CD14-positive monocyte (primary cell): ENCODE results near the gene REEP1. TPM values are rescaled to one million over a fixed set of nuclear protein-coding genes. Genes with fewer than 3 reads are reported as not detected.

ENCODE experiments used
- DNase-seq, 3 donors: peaks; one replicate each; pipeline ENCODE4 v3.0.0-alpha.2; 2011 to 2022
- H2AFZ ChIP-seq: 2 replicates; pipeline ENCODE4 v1.6.0; 2012; ENCODE audit warnings: mild to moderate bottlenecking, low read depth, low read length, inconsistent platforms; ENCODE audit not compliant: insufficient read depth, poor library complexity, severe bottlenecking
- H3K27ac ChIP-seq, 2 donors: 1 replicate in 1 of 2; 2 replicates in 1 of 2; pipeline ENCODE4 v1.5.1; 2012 to 2013; ENCODE audit warnings: low read length in 2 of 2, control low read depth in 1 of 2, inconsistent platforms in 1 of 2, low read depth in 1 of 2, mild to moderate bottlenecking in 1 of 2
- H3K27me3 ChIP-seq, 2 donors: one replicate each; pipeline versions ENCODE4 v1.6.0 to v1.6.1; 2011 to 2013; ENCODE audit warnings: low read length in 2 of 2; ENCODE audit not compliant: control insufficient read depth in 2 of 2, insufficient read depth in 2 of 2
- H3K36me3 ChIP-seq, 2 donors: replicated peaks in 1 of 2; 1 replicate in 1 of 2; 2 replicates in 1 of 2; pipeline versions ENCODE4 v1.5.1 to v1.6.1; 2012 to 2013; ENCODE audit warnings: low read length in 2 of 2, control low read depth in 1 of 2, inconsistent platforms in 1 of 2, mild to moderate bottlenecking in 1 of 2; ENCODE audit not compliant: insufficient read depth in 2 of 2, control insufficient read depth in 1 of 2
- H3K4me1 ChIP-seq, 2 donors: 1 replicate in 1 of 2; 2 replicates in 1 of 2; pipeline versions ENCODE4 v1.5.1 to v1.6.1; 2012 to 2013; ENCODE audit warnings: low read length in 2 of 2, control low read depth in 1 of 2, inconsistent platforms in 1 of 2, mild to moderate bottlenecking in 1 of 2, moderate library complexity in 1 of 2; ENCODE audit not compliant: insufficient read depth in 2 of 2, control insufficient read depth in 1 of 2
- H3K4me2 ChIP-seq: replicated peaks from 2 replicates; pipeline ENCODE3; 2012; ENCODE audit warnings: low read length, moderate library complexity, mild to moderate bottlenecking; ENCODE audit not compliant: poor library complexity, severe bottlenecking; ENCODE audit errors: extremely low read depth
- H3K4me3 ChIP-seq, 3 experiments: fragments of 200-600 bp in 1 of 3; sonication (generic) in 1 of 3; replicated peaks in 1 of 3; 1 replicate in 2 of 3; 2 replicates in 1 of 3; pipeline ENCODE4 v1.5.1; 2011 to 2013; ENCODE audit warnings: low read length in 3 of 3, mild to moderate bottlenecking in 3 of 3, control low read depth in 2 of 3, low read depth in 2 of 3, inconsistent platforms in 1 of 3, moderate library complexity in 1 of 3
- H3K79me2 ChIP-seq: 2 replicates; pipeline ENCODE4 v1.6.0; 2012; ENCODE audit warnings: mild to moderate bottlenecking, control low read depth, inconsistent platforms, low read length, moderate library complexity; ENCODE audit not compliant: insufficient read depth
- H3K9ac ChIP-seq: 2 replicates; pipeline ENCODE4 v1.6.0; 2017; ENCODE audit warnings: low read length, mild to moderate bottlenecking; ENCODE audit not compliant: insufficient read depth, poor library complexity, severe bottlenecking
- H3K9me3 ChIP-seq, 2 donors: replicated peaks in 1 of 2; 1 replicate in 1 of 2; 2 replicates in 1 of 2; pipeline versions ENCODE4 v1.5.1 to v1.6.1; 2012 to 2013; ENCODE audit warnings: low read length in 2 of 2, control low read depth in 1 of 2; ENCODE audit not compliant: control insufficient read depth in 1 of 2, insufficient read depth in 1 of 2
- H4K20me1 ChIP-seq: 2 replicates; pipeline ENCODE4 v1.6.0; 2012; ENCODE audit warnings: mild to moderate bottlenecking, low read length, control low read depth, moderate library complexity; ENCODE audit not compliant: insufficient read depth
- H3K27ac Mint-ChIP-seq, 7 donors: one replicate each; pipeline ENCODE4 v1.8.0; 2020; ENCODE audit warnings: mild to moderate bottlenecking in 7 of 7, mixed read lengths in 7 of 7, moderate library complexity in 6 of 7, inconsistent platforms in 2 of 7
- H3K27me3 Mint-ChIP-seq, 3 donors: one replicate each; pipeline ENCODE4 v1.8.0; 2021 to 2022; ENCODE audit warnings: low read depth in 3 of 3, mild to moderate bottlenecking in 3 of 3, mixed read lengths in 3 of 3, moderate library complexity in 3 of 3, inconsistent platforms in 1 of 3
- H3K36me3 Mint-ChIP-seq, 2 donors: one replicate each; pipeline ENCODE4 v1.8.0; 2020; ENCODE audit warnings: mixed read lengths in 2 of 2, inconsistent platforms in 1 of 2, mild to moderate bottlenecking in 1 of 2
- H3K4me1 Mint-ChIP-seq: one replicate; pipeline ENCODE4 v1.8.0; 2020; ENCODE audit warnings: mild to moderate bottlenecking, mixed read lengths
- H3K4me3 Mint-ChIP-seq, 2 donors: one replicate each; pipeline ENCODE4 v1.8.0; 2020; ENCODE audit warnings: mild to moderate bottlenecking in 2 of 2, mixed read lengths in 2 of 2, moderate library complexity in 1 of 2
- H3K9me3 Mint-ChIP-seq, 7 donors: one replicate each; pipeline ENCODE4 v1.8.0; 2020 to 2022; ENCODE audit warnings: mixed read lengths in 7 of 7, mild to moderate bottlenecking in 6 of 7, moderate library complexity in 6 of 7, inconsistent platforms in 2 of 7
- WGBS: methylation state at CpG from one replicate; pipeline ENCODE4 v1.1.5; 2013; ENCODE audit warnings: missing lambda C conversion rate; ENCODE audit not compliant: insufficient coverage; 5-methylcytosine and 5-hydroxymethylcytosine counted together
- intact Hi-C, 2 donors: fragments of 100-400 bp; cut with micrococcal nuclease; formaldehyde crosslinking; loops; one replicate each; pipeline versions ENCODE4 v1.15.0 to v1.15.1; 2023
- polyA plus RNA-seq, 3 donors: library from polyadenylated mRNA; depleted of rRNA in 1 of 3; unstranded in 2 of 3; stranded (reverse) in 1 of 3; fragments of 300-500 nt in 2 of 3; fragments of >200 nt in 1 of 3; fragmentation: Illumina TruSeq in 2 of 3; gene quantifications; 1 replicate in 2 of 3; 2 replicates in 1 of 3; pipeline ENCODE4 v1.2.3, GENCODE V29; 2012 to 2021
- TF ChIP-seq, protein P1 (sequence below): fragments of 200-600 bp; IDR thresholded peaks from one replicate; pipeline ENCODE4 v1.8.0; 2022; ENCODE audit warnings: antibody characterized with exemption, mild to moderate bottlenecking

The REEP1 gene
- polyA plus RNA-seq, 3 donors: not detected

DNA sequence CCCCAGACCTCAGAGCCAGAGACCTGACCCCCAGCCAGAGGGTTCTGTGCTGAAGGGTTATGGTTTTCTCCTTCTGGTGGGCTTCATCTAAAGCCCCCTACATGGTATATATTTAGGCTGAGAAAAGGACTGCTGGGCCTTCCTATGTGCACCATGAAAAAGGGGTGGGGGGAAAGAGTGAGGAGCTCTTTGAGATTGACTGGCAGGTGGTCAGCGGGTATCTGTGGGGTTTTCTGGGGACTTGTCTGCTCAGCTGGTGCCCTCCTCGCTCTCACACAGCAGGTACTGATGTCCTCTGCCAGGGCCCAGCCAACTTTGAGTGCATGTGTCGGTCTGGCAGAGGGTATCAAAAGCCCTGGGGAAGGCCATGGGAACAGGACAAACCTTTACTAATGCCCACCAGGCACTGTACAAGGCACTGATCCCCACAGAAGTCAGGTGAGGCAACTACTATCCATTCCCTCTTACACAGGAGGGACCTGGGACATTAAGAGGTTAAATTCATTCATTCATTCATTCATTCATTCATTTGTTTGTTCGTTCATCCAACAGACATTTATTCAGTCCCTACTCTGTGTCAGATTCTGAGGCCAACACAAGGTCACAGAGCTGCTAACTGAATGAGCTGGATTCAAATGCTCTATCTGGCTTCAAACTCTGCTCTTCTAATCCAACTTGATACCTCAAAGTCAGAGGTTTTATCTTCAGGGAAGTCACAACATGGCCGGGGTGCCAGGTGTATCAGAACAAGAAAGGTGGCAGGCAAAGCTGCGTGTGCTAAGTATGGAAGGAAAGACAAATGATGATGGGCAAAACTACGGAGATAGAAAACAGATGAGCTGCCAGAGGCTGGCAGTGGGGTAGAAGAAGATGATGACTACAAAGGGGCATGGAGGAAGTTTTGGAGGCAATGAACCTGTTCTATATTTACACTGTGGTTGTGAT, 44.6 kb downstream of the REEP1 start:
- H3K27ac ChIP-seq: no peak overlapping the region
- H3K4me2 ChIP-seq: no peak overlapping the region
- H3K4me3 Mint-ChIP-seq: no peak overlapping the region
- H3K79me2 ChIP-seq: no peaks in the 10 kb centered on the region
- H3K4me1 ChIP-seq: no peaks in the 10 kb centered on the region
- no peaks in the 10 kb centered on the region for H3K4me1 Mint-ChIP-seq
- H4K20me1 ChIP-seq: no peaks in the 10 kb centered on the region
- TF ChIP-seq, protein P1, sequence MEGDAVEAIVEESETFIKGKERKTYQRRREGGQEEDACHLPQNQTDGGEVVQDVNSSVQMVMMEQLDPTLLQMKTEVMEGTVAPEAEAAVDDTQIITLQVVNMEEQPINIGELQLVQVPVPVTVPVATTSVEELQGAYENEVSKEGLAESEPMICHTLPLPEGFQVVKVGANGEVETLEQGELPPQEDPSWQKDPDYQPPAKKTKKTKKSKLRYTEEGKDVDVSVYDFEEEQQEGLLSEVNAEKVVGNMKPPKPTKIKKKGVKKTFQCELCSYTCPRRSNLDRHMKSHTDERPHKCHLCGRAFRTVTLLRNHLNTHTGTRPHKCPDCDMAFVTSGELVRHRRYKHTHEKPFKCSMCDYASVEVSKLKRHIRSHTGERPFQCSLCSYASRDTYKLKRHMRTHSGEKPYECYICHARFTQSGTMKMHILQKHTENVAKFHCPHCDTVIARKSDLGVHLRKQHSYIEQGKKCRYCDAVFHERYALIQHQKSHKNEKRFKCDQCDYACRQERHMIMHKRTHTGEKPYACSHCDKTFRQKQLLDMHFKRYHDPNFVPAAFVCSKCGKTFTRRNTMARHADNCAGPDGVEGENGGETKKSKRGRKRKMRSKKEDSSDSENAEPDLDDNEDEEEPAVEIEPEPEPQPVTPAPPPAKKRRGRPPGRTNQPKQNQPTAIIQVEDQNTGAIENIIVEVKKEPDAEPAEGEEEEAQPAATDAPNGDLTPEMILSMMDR: no peak
- no peaks in the 10 kb centered on the region for H3K9me3 Mint-ChIP-seq
- no peaks in the 10 kb centered on the region for H3K36me3 ChIP-seq
- H3K36me3 Mint-ChIP-seq: no peaks in the 10 kb centered on the region
- peaks cover 2 to 17% (median 9%) of the 10 kb centered on the region in 3 donors for H3K27me3 Mint-ChIP-seq
- intact Hi-C loops: no loop called here
- no peak for DNase-seq
- H2AFZ ChIP-seq: no peak overlapping the region
- H3K27me3 ChIP-seq: no peaks in the 10 kb centered on the region
- H3K27ac Mint-ChIP-seq: no peak overlapping the region
- H3K9ac ChIP-seq: no peak overlapping the region
- WGBS: 93% methylated on average over 6 of the region's 7 CpGs
- no peak overlapping the region for H3K4me3 ChIP-seq
- no peaks in the 10 kb centered on the region for H3K9me3 ChIP-seq

DNA sequence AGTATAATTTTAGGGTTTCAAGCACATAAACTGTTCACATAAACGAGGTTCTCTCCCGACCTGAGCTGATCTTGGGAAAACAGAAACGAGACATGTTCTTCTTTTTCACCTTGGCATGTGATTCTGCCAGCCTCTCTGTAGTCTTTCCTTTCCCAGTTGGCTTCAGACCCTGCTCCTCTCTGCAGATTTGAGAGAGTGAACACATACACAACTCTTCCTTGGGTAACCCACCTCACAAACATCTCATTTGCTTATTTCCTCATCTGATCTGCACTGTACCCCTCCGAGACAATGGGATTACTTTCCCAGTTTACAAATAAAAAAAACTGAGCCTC, 46.1 kb downstream of the REEP1 start:
- no peaks in the 10 kb centered on the region for H3K4me1 Mint-ChIP-seq
- TF ChIP-seq, protein P1: no peak
- 80% methylated on average over 3 of the region's 4 CpGs for WGBS
- Histone ChIP-seq H3K36me3 (no peaks in the 10 kb centered on the region), H3K27me3 (peaks cover 0 to 2% of the 10 kb centered on the region in 2 donors), H3K9me3 (no peaks in the 10 kb centered on the region), H3K4me2 (no peak overlapping the region), H3K9ac (no peak overlapping the region), H3K27ac (no peak overlapping the region), H3K4me3 (no peak overlapping the region), H2AFZ (no peak overlapping the region), H3K4me1 (no peaks in the 10 kb centered on the region), H3K79me2 (no peaks in the 10 kb centered on the region), H4K20me1 (no peaks in the 10 kb centered on the region)
- peaks cover 4 to 14% (median 6%) of the 10 kb centered on the region in 3 donors for H3K27me3 Mint-ChIP-seq
- DNase-seq: no peak
- H3K4me3 Mint-ChIP-seq: no peak overlapping the region
- no peaks in the 10 kb centered on the region for H3K36me3 Mint-ChIP-seq
- no peak overlapping the region for H3K27ac Mint-ChIP-seq
- peaks cover 0 to 2% (median 0%) of the 10 kb centered on the region in 7 donors for H3K9me3 Mint-ChIP-seq
- intact Hi-C loops: no loop called here
